ENCODE measurements around the gene CRK. TPM values are rescaled to one million over a fixed set of nuclear protein-coding genes. Genes with fewer than 3 reads are reported as not detected.

Gene CRK
- polyA plus RNA-seq, 1 experiment: 53.8 TPM

GRCh38 chr17:1438593-1439083, 17.4 kb downstream of the CRK start:
- POLR2A ChIA-PET: no interaction called here
- peaks cover 11% of the 10 kb centered on the region for H3K36me3 ChIP-seq (ENCODE audit: control insufficient read depth, insufficient read depth, low read length)
- DNase-seq (ENCODE audit: low read depth): no peak
- no peak overlapping the region for H3K4me3 ChIP-seq (ENCODE audit: low read depth, low read length)
- CTCF ChIA-PET: interaction anchor here (0.6 to 0.7 kb wide), 2 partner anchors 15 to 240 kb away, joined by 3 read pairs; no protein-coding TSS in a partner anchor
- no peak for TF ChIP-seq CTCF (IDR thresholded peaks at IDR 0.05; ENCODE audit: insufficient read depth, low read depth, low read length)
- no peaks in the 10 kb centered on the region for H3K27me3 ChIP-seq (ENCODE audit: control insufficient read depth, insufficient read depth, low read length)

GRCh38 chr17:1435326-1435725, 20.7 kb downstream of the CRK start:
- Histone ChIP-seq H3K27me3 (ENCODE audit: control insufficient read depth, insufficient read depth, low read length) (no peaks in the 10 kb centered on the region), H3K36me3 (ENCODE audit: control insufficient read depth, insufficient read depth, low read length) (peaks cover 14% of the 10 kb centered on the region), H3K4me3 (ENCODE audit: low read depth, low read length) (no peak overlapping the region)
- DNase-seq (ENCODE audit: low read depth): no peak
- no peak for TF ChIP-seq CTCF (IDR thresholded peaks at IDR 0.05; ENCODE audit: insufficient read depth, low read depth, low read length)
- CTCF ChIA-PET: no interaction called here
- POLR2A ChIA-PET: no interaction called here

- POLR2A ChIA-PET: no interaction called here
- no peak for TF ChIP-seq CTCF (IDR thresholded peaks at IDR 0.05; ENCODE audit: insufficient read depth, low read depth, low read length)
- peaks cover 14% of the 10 kb centered on the region for H3K36me3 ChIP-seq (ENCODE audit: control insufficient read depth, insufficient read depth, low read length)
- H3K4me3 ChIP-seq (ENCODE audit: low read depth, low read length): no peak overlapping the region
- no peaks in the 10 kb centered on the region for H3K27me3 ChIP-seq (ENCODE audit: control insufficient read depth, insufficient read depth, low read length)
- no peak for DNase-seq (ENCODE audit: low read depth)
- CTCF ChIA-PET: interaction anchor here (0.7 kb wide), 1 partner anchor 54 kb away, joined by 3 read pairs; no protein-coding TSS in a partner anchor
Measured at GRCh38 chr17:1434150-1434549, 21.9 kb downstream of the CRK start.

- no peak for TF ChIP-seq CTCF (IDR thresholded peaks at IDR 0.05; ENCODE audit: insufficient read depth, low read depth, low read length)
- Histone ChIP-seq H3K27me3 (ENCODE audit: control insufficient read depth, insufficient read depth, low read length) (no peaks in the 10 kb centered on the region), H3K36me3 (ENCODE audit: control insufficient read depth, insufficient read depth, low read length) (peaks cover 15% of the 10 kb centered on the region), H3K4me3 (ENCODE audit: low read depth, low read length) (no peak overlapping the region)
- DNase-seq (ENCODE audit: low read depth): no peak
- CTCF ChIA-PET: interaction anchor here (0.7 kb wide), 1 partner anchor 65 kb away, joined by 4 read pairs; no protein-coding TSS in a partner anchor
- POLR2A ChIA-PET: no interaction called here
Measured at GRCh38 chr17:1431631-1432104, 24.4 kb downstream of the CRK start.

- H3K4me3 ChIP-seq (ENCODE audit: low read depth, low read length): no peak overlapping the region
- H3K36me3 ChIP-seq (ENCODE audit: control insufficient read depth, insufficient read depth, low read length): peaks cover 13% of the 10 kb centered on the region
- DNase-seq (ENCODE audit: low read depth): no peak
- CTCF ChIA-PET: interaction anchor here (1.0 to 3.3 kb wide), 2 partner anchors 28 to 58 kb away, joined by 4 to 15 read pairs; no protein-coding TSS in a partner anchor
- POLR2A ChIA-PET: no interaction called here
- no peak for TF ChIP-seq CTCF (IDR thresholded peaks at IDR 0.05; ENCODE audit: insufficient read depth, low read depth, low read length)
- no peaks in the 10 kb centered on the region for H3K27me3 ChIP-seq (ENCODE audit: control insufficient read depth, insufficient read depth, low read length)
Measured at GRCh38 chr17:1423456-1424135, 32.4 kb downstream of the CRK start.

Data from BJ (cell line).